Left ventricle myocardium inferior (tissue), 1 donor: Measurements from ENCODE around the gene CD70. TPM values are rescaled to one million over a fixed set of nuclear protein-coding genes. Genes with fewer than 3 reads are reported as not detected.

Experiments
- DNase-seq: peaks from one replicate; pipeline ENCODE4 v3.0.0-alpha.2; 2020
- H3K27ac ChIP-seq: fragments of 200-600 bp; replicated peaks from 2 replicates; pipeline ENCODE4 v1.8.0; 2021
- H3K27me3 ChIP-seq: fragments of 200-600 bp; 2 replicates; pipeline ENCODE4 v1.8.0; 2021; ENCODE audit warnings: low read depth
- H3K36me3 ChIP-seq: fragments of 200-600 bp; 2 replicates; pipeline ENCODE4 v1.8.0; 2021
- H3K4me1 ChIP-seq: fragments of 200-600 bp; 2 replicates; pipeline ENCODE4 v1.8.0; 2021
- H3K4me3 ChIP-seq: fragments of 200-600 bp; 2 replicates; pipeline ENCODE4 v1.8.0; 2021; ENCODE audit warnings: mild to moderate bottlenecking, moderate library complexity
- H3K9me3 ChIP-seq: fragments of 200-600 bp; replicated peaks from 2 replicates; pipeline ENCODE4 v1.8.0; 2021
- intact Hi-C: fragments of 100-400 bp; cut with micrococcal nuclease; formaldehyde crosslinking; loops from one replicate; pipeline ENCODE4 v1.11.0; 2022
- total RNA-seq: library from RNA; stranded (reverse); fragmentation: NEBNext Ultra II Directional; extraction: Animal tissue kit (Norgen Biotek cat#: 25700); gene quantifications from one replicate; pipeline ENCODE4 v1.2.1, GENCODE V29; 2021
- TF ChIP-seq, protein P1 (sequence below): fragments of 200-600 bp; IDR thresholded peaks from 2 replicates; pipeline ENCODE4 v1.8.0; 2021; ENCODE audit warnings: antibody characterized with exemption, mild to moderate bottlenecking, borderline replicate concordance
- donor health status: DM: no; HTN: yes; CAD: no; lungs with severe emphysema.

The CD70 gene
- total RNA-seq, 1 donor from 2014 or later, result not detected

DNA sequence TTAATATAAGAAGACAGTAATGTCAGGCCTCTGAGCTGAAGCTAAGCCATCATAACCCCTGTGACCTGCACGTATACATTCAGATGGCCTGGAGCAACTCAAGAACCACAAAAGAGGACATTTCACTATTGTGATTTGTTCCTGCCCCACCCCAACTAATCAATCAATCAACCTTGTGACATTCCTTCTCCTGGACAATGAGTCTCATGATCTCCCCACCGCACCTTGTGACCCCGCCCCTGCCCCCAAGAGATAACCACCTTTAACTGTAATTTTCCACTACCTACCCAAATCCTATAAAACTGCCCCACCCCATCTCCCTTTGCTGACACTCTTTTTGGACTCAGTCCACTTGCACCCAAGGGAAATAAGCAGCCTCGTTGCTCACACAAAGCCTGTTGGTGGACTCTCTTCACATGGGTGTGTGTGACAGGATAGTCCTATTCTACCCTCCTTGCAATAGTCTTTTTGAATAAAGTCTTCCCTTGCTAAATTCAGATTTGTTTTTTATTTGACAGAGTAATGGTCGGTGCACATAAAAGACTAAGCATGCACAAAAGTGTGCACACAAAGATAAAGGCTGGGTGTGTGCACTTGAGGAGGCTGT is 14.0 kb downstream of the CD70 start:
- Histone ChIP-seq H3K4me3 (no peak overlapping the region), H3K9me3 (peaks cover 6% of the 10 kb centered on the region), H3K4me1 (no peaks in the 10 kb centered on the region), H3K36me3 (no peaks in the 10 kb centered on the region), H3K27ac (no peak overlapping the region), H3K27me3 (peaks cover 32% of the 10 kb centered on the region)
- intact Hi-C loops, result no loop called here
- TF ChIP-seq, protein P1, sequence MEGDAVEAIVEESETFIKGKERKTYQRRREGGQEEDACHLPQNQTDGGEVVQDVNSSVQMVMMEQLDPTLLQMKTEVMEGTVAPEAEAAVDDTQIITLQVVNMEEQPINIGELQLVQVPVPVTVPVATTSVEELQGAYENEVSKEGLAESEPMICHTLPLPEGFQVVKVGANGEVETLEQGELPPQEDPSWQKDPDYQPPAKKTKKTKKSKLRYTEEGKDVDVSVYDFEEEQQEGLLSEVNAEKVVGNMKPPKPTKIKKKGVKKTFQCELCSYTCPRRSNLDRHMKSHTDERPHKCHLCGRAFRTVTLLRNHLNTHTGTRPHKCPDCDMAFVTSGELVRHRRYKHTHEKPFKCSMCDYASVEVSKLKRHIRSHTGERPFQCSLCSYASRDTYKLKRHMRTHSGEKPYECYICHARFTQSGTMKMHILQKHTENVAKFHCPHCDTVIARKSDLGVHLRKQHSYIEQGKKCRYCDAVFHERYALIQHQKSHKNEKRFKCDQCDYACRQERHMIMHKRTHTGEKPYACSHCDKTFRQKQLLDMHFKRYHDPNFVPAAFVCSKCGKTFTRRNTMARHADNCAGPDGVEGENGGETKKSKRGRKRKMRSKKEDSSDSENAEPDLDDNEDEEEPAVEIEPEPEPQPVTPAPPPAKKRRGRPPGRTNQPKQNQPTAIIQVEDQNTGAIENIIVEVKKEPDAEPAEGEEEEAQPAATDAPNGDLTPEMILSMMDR, result no peak
- no peak for DNase-seq

GRCh38 chr19:6573350-6573749 is 17.6 kb downstream of the CD70 start:
- Histone ChIP-seq H3K27ac (no peak overlapping the region), H3K4me3 (no peak overlapping the region), H3K36me3 (no peaks in the 10 kb centered on the region), H3K27me3 (peaks cover 44% of the 10 kb centered on the region), H3K4me1 (no peaks in the 10 kb centered on the region), H3K9me3 (peaks cover 19% of the 10 kb centered on the region)
- intact Hi-C loops, result no loop called here
- TF ChIP-seq, protein P1, result no peak
- DNase-seq, result no peak

DNA sequence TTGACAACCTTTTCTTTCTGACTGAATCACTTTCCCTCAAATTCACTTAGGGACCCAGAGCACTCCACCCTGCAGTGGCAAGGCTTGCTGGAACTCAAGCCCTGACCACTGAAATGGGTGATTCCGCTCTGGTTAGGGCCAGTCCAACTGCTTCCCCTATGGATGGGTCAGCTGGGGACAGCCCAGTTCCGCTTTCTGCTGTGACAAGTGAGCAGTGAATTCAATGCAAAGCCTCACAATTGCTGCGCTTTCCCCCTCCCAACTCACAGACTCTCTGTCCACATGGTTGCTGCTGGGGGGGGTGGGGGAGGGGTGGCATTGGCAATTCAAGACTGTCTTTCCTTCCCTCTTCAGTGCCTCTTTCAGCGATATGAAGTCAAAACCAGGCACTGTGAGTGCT is 18.7 kb downstream of the CD70 start:
- TF ChIP-seq, protein P1, result no peak

GRCh38 chr19:6571167-6571566 is 19.8 kb downstream of the CD70 start:
- no peak for DNase-seq
- Histone ChIP-seq H3K4me3 (no peak overlapping the region), H3K27ac (no peak overlapping the region), H3K4me1 (no peaks in the 10 kb centered on the region), H3K36me3 (no peaks in the 10 kb centered on the region), H3K27me3 (peaks cover 44% of the 10 kb centered on the region), H3K9me3 (peaks cover 16% of the 10 kb centered on the region)
- TF ChIP-seq, protein P1, result no peak
- intact Hi-C loops, result no loop called here

More for the DNA sequence above, 18.7 kb downstream of the CD70 start:
- H3K27ac ChIP-seq, result no peak overlapping the region
- intact Hi-C loops, result no loop called here
- no peak overlapping the region for H3K4me3 ChIP-seq
- H3K36me3 ChIP-seq, result no peaks in the 10 kb centered on the region
- peaks cover 44% of the 10 kb centered on the region for H3K27me3 ChIP-seq
- H3K4me1 ChIP-seq, result no peaks in the 10 kb centered on the region
- peak; percentile 26 for DNase-seq
- H3K9me3 ChIP-seq, result peaks cover 16% of the 10 kb centered on the region

GRCh38 chr19:6570764-6571163 is 20.2 kb downstream of the CD70 start:
- peaks cover 16% of the 10 kb centered on the region for H3K9me3 ChIP-seq
- TF ChIP-seq, protein P1, result no peak
- no peaks in the 10 kb centered on the region for H3K36me3 ChIP-seq
- DNase-seq, result no peak
- H3K4me1 ChIP-seq, result no peaks in the 10 kb centered on the region
- intact Hi-C loops, result no loop called here
- no peak overlapping the region for H3K4me3 ChIP-seq
- peaks cover 44% of the 10 kb centered on the region for H3K27me3 ChIP-seq
- no peak overlapping the region for H3K27ac ChIP-seq
